Erythroblast (primary cell): ENCODE measurements around the gene GGT6.

Experiments used
- GATA1 ChIP-seq: IDR thresholded peaks from 2 replicates; pipeline ENCODE4 v1.6.1; 2011; ENCODE audit warnings: low read depth, mild to moderate bottlenecking, control low read depth, low read length, moderate library complexity
- POLR2A ChIP-seq: IDR thresholded peaks from 2 replicates; pipeline ENCODE4 v1.6.1; 2011; ENCODE audit warnings: mild to moderate bottlenecking, low read length

DNA sequence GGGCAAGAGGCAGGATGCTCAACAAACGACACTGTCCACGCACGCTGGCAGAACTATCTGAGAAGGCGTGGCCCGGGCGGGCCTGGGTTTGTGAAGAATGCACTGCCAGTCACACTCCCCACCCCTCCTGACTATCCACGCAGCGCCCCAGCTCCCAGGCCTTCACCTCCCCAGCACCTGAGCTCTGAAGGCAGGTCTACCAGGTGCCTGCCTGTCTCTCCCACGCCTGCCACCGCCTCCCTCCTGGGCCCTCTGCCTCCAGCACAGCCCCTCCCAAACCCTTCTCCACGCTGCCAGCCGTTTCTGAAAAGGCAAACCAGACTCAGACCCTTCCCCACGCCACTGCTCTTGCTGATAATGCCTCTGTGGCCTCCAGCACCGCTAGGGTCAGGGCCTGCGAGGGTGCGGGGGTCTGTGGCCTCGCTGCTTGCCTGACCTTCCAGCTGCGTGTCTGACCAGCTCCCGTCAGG, 16.8 kb downstream of the GGT6 start:
- TF ChIP-seq POLR2A (no peak), GATA1 (no peak)
